Measurements from ENCODE around the gene XRCC4. TPM values are rescaled to one million over a fixed set of nuclear protein-coding genes. Genes with fewer than 3 reads are reported as not detected.

Gene XRCC4
- total RNA-seq, 1 donor from 2014 or later, result 11.6 TPM

GRCh38 chr5:83375049-83375745 is 297.9 kb downstream of the XRCC4 start:
- Mint-ChIP-seq H3K9me3 (peaks cover 12% of the 10 kb centered on the region), H3K4me1 (no peaks in the 10 kb centered on the region), H3K27ac (no peak overlapping the region), H3K27me3 (peaks cover 3% of the 10 kb centered on the region), H3K4me3 (no peak overlapping the region), H3K36me3 (ENCODE audit: low read depth) (no peaks in the 10 kb centered on the region)
- no peak for DNase-seq
- intact Hi-C loops (cut with micrococcal nuclease), result no loop called here

- Mint-ChIP-seq H3K27me3 (no peaks in the 10 kb centered on the region), H3K4me3 (no peak overlapping the region), H3K36me3 (ENCODE audit: low read depth) (no peaks in the 10 kb centered on the region), H3K27ac (no peak overlapping the region), H3K9me3 (peaks cover 4% of the 10 kb centered on the region), H3K4me1 (no peaks in the 10 kb centered on the region)
- DNase-seq, result no peak
- intact Hi-C loops (cut with micrococcal nuclease), result no loop called here
Observed at GRCh38 chr5:83376461-83376860, 299.1 kb downstream of the XRCC4 start.

- Mint-ChIP-seq H3K36me3 (ENCODE audit: low read depth) (no peaks in the 10 kb centered on the region), H3K4me1 (no peaks in the 10 kb centered on the region), H3K27me3 (no peaks in the 10 kb centered on the region), H3K4me3 (no peak overlapping the region), H3K9me3 (peaks cover 4% of the 10 kb centered on the region), H3K27ac (no peak overlapping the region)
- intact Hi-C loops (cut with micrococcal nuclease), result no loop called here
- DNase-seq, result no peak
Observed at GRCh38 chr5:83377131-83377865, 300.0 kb downstream of the XRCC4 start.

GRCh38 chr5:83378624-83379289 is 301.4 kb downstream of the XRCC4 start:
- H3K36me3 Mint-ChIP-seq (ENCODE audit: low read depth), result no peaks in the 10 kb centered on the region
- H3K4me1 Mint-ChIP-seq, result no peaks in the 10 kb centered on the region
- intact Hi-C loops (cut with micrococcal nuclease), result no loop called here
- no peak overlapping the region for H3K27ac Mint-ChIP-seq
- H3K27me3 Mint-ChIP-seq, result no peaks in the 10 kb centered on the region
- H3K4me3 Mint-ChIP-seq, result no peak overlapping the region
- DNase-seq, result no peak
- peaks cover 10% of the 10 kb centered on the region for H3K9me3 Mint-ChIP-seq

- intact Hi-C loops (cut with micrococcal nuclease), result no loop called here
Observed at GRCh38 chr5:83385812-83386211, 308.5 kb downstream of the XRCC4 start.

GRCh38 chr5:83387041-83387440 is 309.7 kb downstream of the XRCC4 start:
- Mint-ChIP-seq H3K4me1 (no peaks in the 10 kb centered on the region), H3K27ac (no peak overlapping the region), H3K9me3 (peaks cover 6% of the 10 kb centered on the region), H3K36me3 (ENCODE audit: low read depth) (no peaks in the 10 kb centered on the region), H3K27me3 (no peaks in the 10 kb centered on the region), H3K4me3 (no peak overlapping the region)
- intact Hi-C loops (cut with micrococcal nuclease), result no loop called here
- no peak for DNase-seq

More at GRCh38 chr5:83385812-83386211, 308.5 kb downstream of the XRCC4 start:
- Mint-ChIP-seq H3K27me3 (no peaks in the 10 kb centered on the region), H3K9me3 (peaks cover 6% of the 10 kb centered on the region), H3K4me1 (no peaks in the 10 kb centered on the region), H3K36me3 (ENCODE audit: low read depth) (no peaks in the 10 kb centered on the region), H3K4me3 (no peak overlapping the region), H3K27ac (no peak overlapping the region)
- no peak for DNase-seq

GRCh38 chr5:83388608-83389007 is 311.3 kb downstream of the XRCC4 start:
- Mint-ChIP-seq H3K4me1 (no peaks in the 10 kb centered on the region), H3K36me3 (ENCODE audit: low read depth) (no peaks in the 10 kb centered on the region), H3K4me3 (no peak overlapping the region), H3K9me3 (no peaks in the 10 kb centered on the region), H3K27me3 (no peaks in the 10 kb centered on the region), H3K27ac (no peak overlapping the region)
- DNase-seq, result no peak
- intact Hi-C loops (cut with micrococcal nuclease), result no loop called here

- Mint-ChIP-seq H3K9me3 (no peaks in the 10 kb centered on the region), H3K27me3 (no peaks in the 10 kb centered on the region), H3K27ac (no peak overlapping the region), H3K36me3 (ENCODE audit: low read depth) (no peaks in the 10 kb centered on the region), H3K4me3 (no peak overlapping the region), H3K4me1 (no peaks in the 10 kb centered on the region)
- DNase-seq, result no peak
- intact Hi-C loops (cut with micrococcal nuclease), result no loop called here
Observed at GRCh38 chr5:83392766-83393503, 315.6 kb downstream of the XRCC4 start.

GRCh38 chr5:83393504-83393866 is 316.1 kb downstream of the XRCC4 start:
- Mint-ChIP-seq H3K27me3 (no peaks in the 10 kb centered on the region), H3K27ac (no peak overlapping the region), H3K36me3 (ENCODE audit: low read depth) (no peaks in the 10 kb centered on the region), H3K9me3 (no peaks in the 10 kb centered on the region), H3K4me1 (no peaks in the 10 kb centered on the region), H3K4me3 (no peak overlapping the region)
- DNase-seq, result no peak
- intact Hi-C loops (cut with micrococcal nuclease), result no loop called here

GRCh38 chr5:83394190-83394589 is 316.8 kb downstream of the XRCC4 start:
- Mint-ChIP-seq H3K9me3 (no peaks in the 10 kb centered on the region), H3K4me3 (no peak overlapping the region), H3K27ac (no peak overlapping the region), H3K36me3 (ENCODE audit: low read depth) (no peaks in the 10 kb centered on the region), H3K4me1 (no peaks in the 10 kb centered on the region), H3K27me3 (no peaks in the 10 kb centered on the region)
- intact Hi-C loops (cut with micrococcal nuclease), result no loop called here
- DNase-seq, result no peak

GRCh38 chr5:83396662-83397061 is 319.3 kb downstream of the XRCC4 start:
- intact Hi-C loops (cut with micrococcal nuclease), result no loop called here
- Mint-ChIP-seq H3K4me3 (no peak overlapping the region), H3K27ac (no peak overlapping the region), H3K36me3 (ENCODE audit: low read depth) (no peaks in the 10 kb centered on the region), H3K4me1 (peaks cover 2% of the 10 kb centered on the region), H3K9me3 (no peaks in the 10 kb centered on the region), H3K27me3 (no peaks in the 10 kb centered on the region)
- DNase-seq, result no peak

- H3K9me3 Mint-ChIP-seq, result no peaks in the 10 kb centered on the region
- H3K4me3 Mint-ChIP-seq, result no peak overlapping the region
- intact Hi-C loops (cut with micrococcal nuclease), result no loop called here
- no peaks in the 10 kb centered on the region for H3K36me3 Mint-ChIP-seq (ENCODE audit: low read depth)
- H3K27me3 Mint-ChIP-seq, result no peaks in the 10 kb centered on the region
- DNase-seq, result no peak
- H3K4me1 Mint-ChIP-seq, result peaks cover 2% of the 10 kb centered on the region
- no peak overlapping the region for H3K27ac Mint-ChIP-seq
Observed at GRCh38 chr5:83397658-83398057, 320.3 kb downstream of the XRCC4 start.

- Mint-ChIP-seq H3K27me3 (peaks cover 2% of the 10 kb centered on the region), H3K4me3 (no peak overlapping the region)
- no peak for DNase-seq
Observed at GRCh38 chr5:83400241-83400640, 322.9 kb downstream of the XRCC4 start.

GRCh38 chr5:83400701-83401100 is 323.4 kb downstream of the XRCC4 start:
- H3K9me3 Mint-ChIP-seq, result no peaks in the 10 kb centered on the region
- H3K27ac Mint-ChIP-seq, result no peak overlapping the region
- H3K36me3 Mint-ChIP-seq (ENCODE audit: low read depth), result no peaks in the 10 kb centered on the region
- H3K4me3 Mint-ChIP-seq, result no peak overlapping the region
- intact Hi-C loops (cut with micrococcal nuclease), result no loop called here
- peaks cover 2% of the 10 kb centered on the region for H3K4me1 Mint-ChIP-seq
- H3K27me3 Mint-ChIP-seq, result peaks cover 3% of the 10 kb centered on the region
- DNase-seq, result no peak

More at GRCh38 chr5:83400241-83400640, 322.9 kb downstream of the XRCC4 start:
- H3K4me1 Mint-ChIP-seq, result peaks cover 2% of the 10 kb centered on the region
- no peak overlapping the region for H3K27ac Mint-ChIP-seq
- H3K9me3 Mint-ChIP-seq, result no peaks in the 10 kb centered on the region
- intact Hi-C loops (cut with micrococcal nuclease), result no loop called here
- no peaks in the 10 kb centered on the region for H3K36me3 Mint-ChIP-seq (ENCODE audit: low read depth)

All from activated CD4-positive, alpha-beta T cell treated with anti-CD3 and anti-CD28 coated beads, Interleukin-2, amount 10 ng/mL, durations not matched to agents 24 days and 14 days (primary cell).